HG03196 (cell line): ENCODE results near the gene PLPP1.
"Not testable (repeated sequence)": the region's sequence is repeated elsewhere in the genome, so short reads cannot be mapped to it uniquely, and the experiment has no call there.

Experiments
- ATAC-seq: cut with Tn5 transposase; IDR thresholded peaks from one replicate; pipeline ENCODE4 v1.9.1; 2021; ENCODE audit not compliant: unreplicated experiment

Gene PLPP1

DNA sequence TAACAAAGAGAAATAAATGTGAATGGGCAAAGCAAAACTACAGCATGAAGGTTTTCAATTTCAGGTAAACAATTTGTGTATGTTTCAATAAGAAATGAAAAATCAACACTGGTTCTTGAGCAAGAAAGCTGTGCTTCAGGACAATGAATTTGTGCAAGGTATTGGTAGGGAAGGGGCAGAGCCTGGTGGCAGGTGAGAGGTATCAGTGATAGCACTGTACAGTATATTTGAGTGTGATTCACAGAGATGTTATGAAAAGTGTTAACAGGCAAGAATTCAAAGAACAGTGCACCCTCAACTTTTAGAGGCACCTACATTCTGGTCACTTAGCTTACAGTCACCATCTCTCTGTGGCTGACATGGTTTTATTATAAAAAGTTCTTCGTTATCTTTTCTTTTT, 25.7 kb downstream of the PLPP1 start:
- ATAC-seq = no peak

DNA sequence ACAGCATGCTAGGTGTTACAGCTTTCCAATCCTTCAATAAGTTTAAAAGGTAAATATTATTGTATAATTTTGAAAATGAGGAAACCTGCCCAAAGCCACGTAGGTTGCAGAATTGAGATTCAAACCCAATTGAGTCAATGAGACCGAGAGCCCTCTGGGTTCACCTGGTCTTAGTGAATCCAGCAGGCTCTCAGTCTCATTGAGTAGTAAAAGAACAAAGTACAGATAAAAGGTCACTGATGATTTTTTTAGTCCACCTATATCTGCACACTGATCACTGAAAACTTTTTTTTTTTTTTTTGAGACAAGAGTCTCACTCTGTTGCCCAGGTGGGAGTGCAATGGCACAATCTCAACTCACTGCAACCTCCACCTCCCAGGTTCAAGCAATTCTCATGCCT, 27.2 kb downstream of the PLPP1 start:
- no peak for ATAC-seq

DNA sequence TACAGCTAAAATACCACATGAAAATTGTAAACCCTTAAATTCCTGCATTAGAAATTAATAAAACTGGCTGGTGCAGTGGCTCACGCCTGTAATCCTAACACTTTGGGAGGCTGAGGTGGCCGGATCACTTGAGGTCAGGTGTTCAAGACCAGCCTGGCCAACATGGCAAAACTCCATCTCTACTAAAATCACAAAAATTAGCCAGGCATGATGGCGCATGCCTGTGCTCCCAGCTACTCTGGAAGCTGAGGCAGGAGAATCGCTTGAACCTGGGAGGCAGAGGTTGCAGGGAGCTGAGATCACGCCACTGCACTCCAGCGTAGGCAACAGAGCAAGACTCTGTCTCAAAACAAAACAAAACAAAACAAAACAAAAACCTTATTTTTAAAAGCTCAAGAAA, 29.1 kb downstream of the PLPP1 start:
- not testable (repeated sequence) for ATAC-seq

DNA sequence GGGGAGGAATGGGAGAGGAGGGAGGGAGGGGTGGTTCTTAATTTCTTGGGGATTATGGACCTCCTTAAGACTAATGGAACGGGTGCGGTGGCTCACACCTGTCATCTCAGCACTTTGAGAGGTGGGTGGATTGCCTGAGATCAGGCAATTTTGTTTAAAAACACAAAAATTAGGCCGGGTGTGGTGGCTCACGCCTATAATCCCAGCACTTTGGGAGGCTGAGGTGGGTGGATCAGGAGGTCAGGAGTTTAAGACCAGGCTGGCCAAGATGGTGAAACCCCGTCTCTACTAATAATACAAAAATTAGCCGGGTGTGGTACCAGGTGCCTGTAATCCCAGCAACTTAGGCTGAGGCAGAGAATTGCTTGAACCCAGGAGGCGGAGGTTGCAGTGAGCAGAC, 30.8 kb downstream of the PLPP1 start:
- not testable (repeated sequence) for ATAC-seq

DNA sequence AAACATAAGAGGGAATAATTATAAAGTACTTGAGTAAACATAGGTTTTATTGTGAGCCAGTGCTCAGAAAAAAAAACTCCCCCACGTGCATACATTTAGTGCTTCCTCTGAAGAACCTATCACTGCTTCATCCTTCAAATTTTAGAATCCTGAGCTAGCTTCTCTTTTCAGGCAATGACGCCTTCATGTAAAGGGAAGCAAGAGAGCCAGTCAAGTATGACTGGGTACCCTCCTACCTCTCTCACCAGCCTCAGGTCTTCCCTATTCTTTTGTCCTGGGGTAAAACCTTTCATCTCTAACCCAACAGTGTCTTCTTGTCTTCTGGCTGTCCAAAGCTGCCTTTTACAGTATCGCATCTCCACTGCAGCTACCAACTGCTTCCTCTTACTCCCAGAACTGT, 32.0 kb downstream of the PLPP1 start:
- no peak for ATAC-seq

DNA sequence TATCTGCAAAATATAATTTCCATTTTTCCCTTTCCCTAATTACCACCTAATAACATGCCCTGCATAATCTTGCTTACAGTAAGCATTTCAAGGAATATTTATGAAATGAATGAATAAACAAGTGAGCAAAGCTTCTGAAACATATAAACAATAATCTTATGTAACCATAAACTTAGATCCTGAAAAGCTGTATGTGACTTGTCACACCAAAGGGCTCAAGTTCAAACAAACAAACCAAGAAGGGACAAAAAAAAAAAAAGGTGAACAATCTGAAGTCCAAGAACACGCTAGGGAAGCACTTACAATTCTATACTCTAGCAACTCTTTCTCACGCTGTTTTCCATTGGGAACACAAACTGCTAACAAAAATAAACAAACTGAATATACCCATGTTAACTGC, 36.3 kb downstream of the PLPP1 start:
- ATAC-seq = no peak

DNA sequence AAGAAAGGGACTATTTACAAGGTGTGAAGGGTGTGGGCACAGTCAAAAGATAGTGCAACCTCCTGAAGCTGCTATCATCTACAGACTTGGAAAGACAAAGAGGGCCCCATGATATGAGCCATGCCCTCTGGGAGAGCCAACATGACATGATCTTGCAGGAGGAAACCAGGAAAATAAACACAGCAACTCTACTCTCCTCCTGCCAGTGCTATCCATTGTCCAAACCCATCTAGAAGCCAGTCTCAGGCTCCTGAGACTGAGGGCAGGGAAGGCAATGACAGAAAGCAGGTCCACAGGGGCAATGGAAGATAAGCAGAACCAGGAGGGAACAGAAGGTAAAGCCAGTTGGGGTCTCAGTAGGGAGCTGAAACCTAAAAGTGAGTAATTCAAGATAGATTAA, 37.1 kb downstream of the PLPP1 start:
- no peak for ATAC-seq

DNA sequence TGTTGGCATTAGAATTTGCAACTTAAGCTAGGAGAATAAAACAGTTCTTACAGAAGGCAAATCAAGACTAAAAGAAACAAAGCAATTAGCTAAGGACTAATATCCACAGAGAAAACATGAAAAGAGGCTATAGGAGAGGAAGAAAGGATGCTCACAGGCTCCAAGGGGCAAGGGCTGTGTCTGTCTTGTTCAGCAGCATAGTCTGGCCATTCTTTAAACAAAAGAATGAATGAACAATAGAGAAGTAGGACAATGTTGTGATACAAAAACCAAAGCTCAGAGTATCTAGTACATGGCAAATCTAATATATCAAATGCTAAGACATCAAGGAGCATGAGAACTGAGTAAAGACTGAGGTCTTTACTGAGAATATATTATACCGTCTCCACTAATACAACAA, 39.5 kb downstream of the PLPP1 start:
- no peak for ATAC-seq

DNA sequence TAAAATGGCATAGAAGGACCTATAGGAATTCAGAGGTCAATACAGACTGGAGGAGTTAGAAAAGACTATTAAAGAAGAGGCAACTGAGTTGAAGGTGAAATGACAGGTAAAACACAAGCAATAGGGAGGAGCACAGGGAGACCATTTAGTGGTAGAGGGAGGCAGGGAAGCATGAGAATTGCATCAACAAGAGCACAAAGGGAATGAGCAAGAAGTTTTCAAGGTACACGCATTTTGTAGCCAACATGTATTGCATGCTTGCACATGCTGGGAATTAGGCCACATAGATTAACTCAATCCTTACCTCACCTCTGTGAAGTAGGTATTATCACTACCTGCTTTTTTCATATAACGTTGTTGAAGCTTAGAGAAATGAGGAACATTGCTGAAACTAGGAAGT, 42.3 kb downstream of the PLPP1 start:
- no peak for ATAC-seq

DNA sequence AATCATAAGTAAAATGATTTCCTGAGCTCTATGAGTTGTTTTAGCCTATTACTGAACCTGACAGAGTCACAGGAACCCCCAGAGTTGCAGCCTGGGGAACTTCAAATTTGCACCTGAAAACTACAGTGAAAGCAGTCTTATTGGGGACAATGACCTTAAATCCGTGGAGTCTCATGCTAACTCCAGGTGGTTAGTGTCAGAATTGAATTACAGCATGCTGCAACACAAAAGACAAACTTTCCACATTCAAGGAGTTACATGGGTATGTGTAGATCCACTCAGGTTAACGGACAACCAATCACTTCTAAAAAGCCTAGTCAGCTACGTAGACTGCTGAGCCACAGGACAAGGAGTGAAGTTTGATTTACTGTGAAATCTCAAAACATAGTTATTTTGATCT, 49.7 kb downstream of the PLPP1 start:
- no peak for ATAC-seq

DNA sequence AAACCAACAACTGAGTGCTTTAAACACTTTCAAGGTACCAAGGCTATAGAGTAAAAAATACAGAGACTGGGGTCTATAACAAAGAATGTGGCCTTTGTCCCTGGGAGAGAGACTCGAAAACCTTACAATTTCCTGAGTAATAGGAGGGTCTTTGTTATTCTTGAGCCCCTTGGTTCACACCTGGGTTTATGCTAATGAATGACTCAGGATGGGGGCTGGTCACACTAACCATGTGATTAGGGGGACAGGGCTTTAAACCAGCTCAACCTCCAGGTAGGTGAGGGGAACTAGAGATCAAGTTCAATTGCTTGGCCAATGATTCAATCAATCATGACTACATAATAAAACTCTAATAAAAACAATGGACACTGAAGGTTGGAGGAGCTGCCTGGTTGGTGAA, 50.2 kb downstream of the PLPP1 start:
- ATAC-seq = no peak

DNA sequence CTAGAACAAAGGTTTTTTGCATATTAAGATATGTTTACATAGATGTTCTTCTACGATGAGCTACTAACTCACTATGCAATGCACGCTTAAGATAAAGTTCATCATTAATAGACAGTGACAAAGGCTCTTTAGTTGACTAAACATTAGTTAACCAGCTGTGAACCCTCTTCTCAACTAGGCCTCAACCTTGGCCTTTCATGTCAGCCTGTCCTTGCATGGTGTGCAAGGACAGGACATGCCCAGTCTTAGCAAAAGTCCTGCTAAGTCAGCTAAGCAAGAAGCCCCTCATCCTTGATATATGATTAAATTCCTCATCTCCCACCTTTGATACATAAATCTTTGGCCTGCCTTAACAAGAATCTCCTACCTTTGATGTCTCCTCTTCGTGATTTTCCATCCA, 50.9 kb downstream of the PLPP1 start:
- no peak for ATAC-seq

DNA sequence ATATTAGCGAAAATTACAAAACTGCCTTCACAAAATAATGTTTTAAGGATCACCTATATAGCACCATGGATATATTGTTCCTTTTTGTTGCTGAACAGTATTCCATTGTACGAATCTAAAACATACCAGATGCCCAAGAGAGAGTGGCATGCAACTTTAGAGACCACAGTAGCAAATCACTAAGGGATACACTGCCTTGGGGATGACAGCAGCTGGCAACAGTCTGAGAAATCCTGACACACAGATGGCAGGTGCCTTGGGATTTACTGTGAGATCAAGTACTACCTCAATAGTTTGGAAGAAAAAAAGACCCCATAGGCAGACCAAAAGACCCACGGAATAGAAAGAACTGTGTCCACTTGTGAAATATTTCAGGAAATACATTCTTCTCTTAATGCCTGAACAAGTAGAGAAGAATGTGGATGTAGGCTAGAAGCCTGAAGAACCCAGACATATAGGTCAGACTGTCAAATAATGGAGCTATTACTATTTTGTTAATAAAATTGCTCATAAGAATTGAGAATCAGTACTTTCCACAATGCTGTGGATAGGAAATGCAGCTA, 53.4 kb downstream of the PLPP1 start:
- no peak for ATAC-seq

DNA sequence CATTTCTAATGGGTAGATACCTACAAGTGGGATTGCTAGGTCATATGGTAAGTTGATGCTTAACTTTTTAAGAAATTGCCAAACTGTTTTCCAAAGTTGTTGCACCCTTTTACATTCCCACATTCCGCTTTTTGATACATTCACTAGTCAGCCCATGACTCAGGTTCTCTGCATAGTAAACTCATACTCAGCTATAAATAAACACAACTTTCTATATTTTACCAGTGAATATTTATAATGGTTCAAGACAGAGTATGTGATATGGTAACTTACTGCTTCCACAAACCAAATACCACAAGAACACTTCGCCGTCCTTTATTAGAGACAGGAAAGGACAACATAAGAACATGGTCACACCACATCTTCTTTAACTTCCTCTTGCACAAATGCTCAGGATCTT, 54.0 kb downstream of the PLPP1 start:
- no peak for ATAC-seq

DNA sequence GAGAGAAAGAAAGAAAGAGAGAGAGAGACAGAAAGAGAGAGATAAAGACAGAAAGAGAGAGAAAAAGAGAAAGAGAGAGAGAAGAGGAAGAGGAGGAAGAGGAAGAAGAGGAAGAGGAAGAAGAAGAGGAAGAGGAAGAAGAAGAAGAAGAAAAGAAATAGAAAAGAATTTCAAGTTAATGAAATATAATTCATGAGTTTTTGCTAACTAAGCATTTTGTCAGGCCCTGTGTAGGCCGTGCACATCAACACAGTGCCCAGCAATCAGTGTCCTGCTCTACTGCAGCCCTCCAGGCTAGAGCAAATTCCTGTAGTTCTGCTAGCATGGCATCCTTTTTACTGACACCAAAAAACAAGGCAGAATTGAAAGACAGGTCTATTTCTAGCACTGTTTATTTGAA, 62.1 kb downstream of the PLPP1 start:
- no peak for ATAC-seq

DNA sequence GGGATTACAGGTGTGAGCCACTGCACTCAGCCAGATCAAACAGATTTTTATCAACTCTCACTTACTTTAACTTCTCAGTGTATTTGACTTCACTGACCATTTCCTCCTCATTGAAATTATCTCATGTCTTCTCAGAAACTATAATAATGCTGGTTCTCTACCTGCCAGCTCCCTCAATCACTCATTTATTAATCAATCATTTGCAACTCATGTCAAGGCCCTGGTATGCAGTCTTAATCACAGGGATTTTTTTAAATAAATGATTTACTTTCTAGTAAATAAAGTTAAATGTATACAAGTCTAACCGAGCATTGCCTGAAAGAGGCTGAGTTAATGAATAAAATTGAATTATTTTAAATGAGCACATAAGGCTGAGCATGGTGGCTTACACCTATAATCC, 63.3 kb downstream of the PLPP1 start:
- ATAC-seq = no peak

DNA sequence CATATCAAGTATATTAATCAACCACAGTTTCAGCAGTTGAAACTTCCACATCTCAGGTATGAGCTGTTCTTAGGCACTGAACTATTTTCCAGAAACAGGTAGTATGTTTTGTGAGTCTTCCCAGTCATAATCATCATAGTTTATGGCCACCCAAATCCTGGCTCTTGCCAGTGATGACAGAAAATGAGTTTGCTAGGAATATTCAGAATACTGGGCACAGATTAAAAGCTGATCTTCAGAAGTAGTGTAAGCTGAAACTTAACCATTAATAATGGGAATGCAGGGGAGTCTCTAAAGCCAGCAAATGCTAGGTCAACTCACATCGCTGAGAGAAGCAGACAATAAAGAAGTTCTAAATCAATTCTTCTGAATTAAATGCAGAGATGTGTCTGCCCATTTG, 64.5 kb downstream of the PLPP1 start:
- ATAC-seq = no peak

DNA sequence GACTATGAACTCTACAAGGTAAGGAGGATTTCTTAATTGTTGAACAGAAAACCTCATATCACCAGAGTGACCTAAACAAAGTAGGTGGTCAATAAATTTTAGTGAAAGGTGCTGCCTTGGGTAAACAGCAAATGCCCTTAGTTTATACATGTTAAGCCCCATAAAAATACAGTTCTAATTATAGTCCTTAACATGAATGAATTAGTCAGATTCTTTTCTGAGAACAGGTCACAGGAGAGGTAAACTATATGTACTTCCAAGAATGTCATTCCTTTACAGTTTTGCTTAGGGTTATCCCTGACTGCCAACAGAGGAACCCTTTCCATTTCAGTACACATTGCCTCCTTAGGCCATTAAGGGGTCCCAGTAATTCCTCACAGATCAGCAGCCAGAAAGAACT, 64.9 kb downstream of the PLPP1 start:
- ATAC-seq = no peak

DNA sequence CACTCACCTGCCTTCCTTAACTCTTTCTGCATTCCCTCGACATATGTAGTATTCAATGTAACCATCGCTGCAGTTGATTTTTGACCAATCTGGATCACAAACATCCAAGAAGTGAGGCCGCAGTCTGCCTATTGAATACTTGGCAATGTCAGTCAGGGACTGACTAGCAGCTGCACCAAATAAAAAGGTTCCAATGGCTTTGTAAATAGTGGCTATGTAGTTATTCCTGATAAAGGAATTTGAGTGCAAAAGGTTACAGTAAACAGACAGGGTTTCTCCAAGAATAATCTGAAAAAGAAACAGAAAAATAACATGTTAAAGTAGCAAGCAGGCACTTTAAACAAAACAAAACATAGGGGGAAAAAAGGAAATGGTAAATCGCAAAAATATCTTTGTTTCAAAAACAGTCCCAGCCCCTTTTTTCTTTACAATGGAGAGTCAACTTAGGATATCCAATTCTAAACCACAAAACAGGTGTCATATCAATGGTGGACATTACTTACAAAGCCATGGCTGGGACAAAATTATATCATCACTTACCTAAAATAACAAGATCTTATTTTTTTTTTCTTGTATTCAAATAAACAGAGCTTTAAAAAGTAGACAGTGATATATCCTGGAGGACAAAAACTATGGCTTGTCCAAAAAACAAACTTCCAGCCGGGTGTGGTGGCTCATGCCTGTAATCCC, 66.8 kb downstream of the PLPP1 start:
- no peak for ATAC-seq

DNA sequence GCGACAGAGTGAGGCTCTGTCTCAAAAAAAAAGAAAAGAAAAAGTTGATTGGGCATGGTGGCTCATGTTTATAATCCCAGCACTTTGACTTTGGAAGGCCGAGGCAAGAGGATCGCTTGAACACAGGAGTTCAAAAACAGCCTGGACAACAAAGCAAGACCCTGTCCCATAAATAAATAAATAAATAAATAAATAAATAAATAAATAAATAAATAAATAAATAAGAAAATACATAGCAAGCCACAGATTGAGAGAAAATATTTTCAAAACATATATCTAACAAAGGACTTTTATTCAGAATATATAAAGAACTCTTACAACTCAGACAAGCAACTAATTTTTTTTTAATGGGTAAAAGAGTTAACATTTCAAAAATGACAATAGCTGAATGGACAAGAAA, 71.2 kb downstream of the PLPP1 start:
- ATAC-seq = no peak

DNA sequence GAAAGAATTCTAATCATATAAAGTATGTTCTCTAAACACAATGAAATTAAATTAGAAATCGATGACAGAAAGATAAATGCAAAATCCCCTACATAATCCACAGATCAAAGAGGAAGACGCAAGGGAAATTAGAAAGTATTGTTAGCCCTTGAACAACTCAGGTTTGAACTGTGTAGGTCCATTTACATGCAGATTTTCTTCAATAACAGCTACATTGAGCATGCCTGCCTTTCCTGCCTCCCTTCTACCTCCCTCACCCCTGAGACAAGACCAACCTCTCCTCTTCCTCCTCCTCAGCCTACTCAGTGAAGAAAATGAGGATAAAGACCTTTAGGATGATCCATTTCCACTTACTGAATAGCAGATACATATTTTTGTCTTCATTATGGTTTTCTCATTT, 75.2 kb downstream of the PLPP1 start:
- no peak for ATAC-seq

DNA sequence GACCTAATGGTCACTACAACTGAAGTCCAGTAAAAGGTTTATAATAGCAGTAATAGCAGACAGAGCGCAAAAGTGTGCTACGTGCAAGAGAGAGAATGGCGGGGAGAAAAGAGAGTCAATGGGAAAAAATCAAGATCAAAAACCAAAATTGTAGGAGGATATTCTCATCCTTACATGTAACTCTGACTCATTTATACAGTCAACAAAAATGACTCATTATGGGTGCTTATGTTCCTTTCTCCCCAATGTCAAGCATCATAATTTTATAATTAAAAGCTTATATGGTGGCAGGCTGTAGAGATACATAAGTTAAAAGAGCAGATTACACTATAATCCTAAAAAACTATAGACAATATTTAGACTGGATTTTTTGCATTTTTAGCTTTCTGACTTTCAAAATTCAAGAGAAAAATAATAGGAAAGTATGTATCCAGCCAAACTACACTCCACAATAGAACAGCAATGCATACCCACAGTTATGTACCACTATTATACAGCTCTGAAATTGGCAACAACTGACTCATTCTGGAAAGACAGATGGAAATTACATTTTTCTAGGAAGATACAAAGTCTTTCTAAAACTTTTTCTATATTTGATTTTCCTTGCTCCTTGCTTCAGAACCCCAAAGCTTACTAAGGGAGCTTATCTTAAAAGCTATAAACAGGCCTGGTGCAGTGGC, 78.4 kb downstream of the PLPP1 start:
- no peak for ATAC-seq

DNA sequence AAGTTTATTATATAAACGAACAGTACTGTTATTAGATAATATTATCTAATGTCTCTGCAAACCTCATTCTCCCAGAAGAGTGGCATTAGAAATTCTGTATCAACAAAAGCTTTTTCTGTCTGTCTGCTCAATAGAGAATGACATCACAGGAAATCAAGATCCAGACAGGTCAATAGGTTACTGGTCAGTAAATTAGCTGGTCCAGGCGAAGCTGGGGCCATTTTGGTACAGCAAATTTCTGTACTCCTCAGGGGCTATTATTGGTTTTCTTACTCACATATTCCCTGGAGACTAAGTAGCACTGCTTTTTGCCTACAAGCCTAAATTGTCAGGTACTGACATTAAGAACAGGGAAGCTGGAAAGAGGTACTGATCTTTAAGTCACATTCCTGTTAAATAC, 80.5 kb downstream of the PLPP1 start:
- no peak for ATAC-seq
